Testis (tissue), 3 donors: Measurements from ENCODE around the gene STARD3. TPM values are rescaled to one million over a fixed set of nuclear protein-coding genes. Genes with fewer than 3 reads are reported as not detected.

Experiments used
- DNase-seq: peaks from one replicate; pipeline ENCODE4 v3.0.0-alpha.2; 2019
- H3K27ac ChIP-seq, 2 donors: fragments of 200-600 bp; sonication (generic); one replicate each; pipeline ENCODE4 v1.5.1; 2019
- H3K27me3 ChIP-seq: fragments of 200-600 bp; sonication (generic); one replicate; pipeline ENCODE4 v1.5.1; 2019
- H3K36me3 ChIP-seq: fragments of 200-600 bp; sonication (generic); one replicate; pipeline ENCODE4 v1.5.1; 2017; ENCODE audit warnings: low read depth; ENCODE audit errors: missing control alignments
- H3K4me1 ChIP-seq: fragments of 200-600 bp; sonication (generic); one replicate; pipeline ENCODE4 v1.5.1; 2019
- H3K4me3 ChIP-seq, 2 donors: fragments of 200-600 bp; sonication (generic); one replicate each; pipeline ENCODE4 v1.5.1; 2017 to 2019
- H3K9me3 ChIP-seq: fragments of 200-600 bp; sonication (generic); one replicate; pipeline ENCODE4 v1.5.1; 2017
- CTCF ChIP-seq, 3 experiments: fragments of 450-650 bp in 2 of 3; fragments of 200-600 bp in 1 of 3; sonication (generic) in 1 of 3; IDR thresholded peaks; one replicate each; pipeline ENCODE4 v1.5.1; 2016 to 2019; ENCODE audit warnings: antibody characterized with exemption in 3 of 3, mild to moderate bottlenecking in 2 of 3, moderate library complexity in 1 of 3
- POLR2A ChIP-seq: fragments of 450-650 bp; IDR thresholded peaks from one replicate; pipeline ENCODE4 v1.6.1; 2017; ENCODE audit warnings: antibody characterized with exemption, mild to moderate bottlenecking, moderate library complexity
- WGBS, 2 donors: methylation state at CpG; one replicate each; pipeline ENCODE4 v1.1.5; 2018; 5-methylcytosine and 5-hydroxymethylcytosine counted together
- intact Hi-C: fragments of 100-400 bp; cut with DNase I; formaldehyde crosslinking; loops from one replicate; pipeline ENCODE4 v1.15.1; 2023; ENCODE audit warnings: low total_unique reads
- polyA plus RNA-seq: library from polyadenylated mRNA; stranded (reverse); fragments of 350-450 nt; fragmentation: Illumina TruSeq; extraction: RNeasy Lipid Tissue Mini Kit (QIAGEN cat#74804); gene quantifications from one replicate; pipeline ENCODE4 v1.2.3, GENCODE V29; 2014; ENCODE audit warnings: low read depth, low replicate concordance; ENCODE audit not compliant: insufficient read depth
- total RNA-seq, 2 donors: library from RNA; depleted of rRNA; stranded (reverse); fragments of >200 nt; gene quantifications; one replicate each; pipeline ENCODE4 v1.2.3, GENCODE V29; 2016

The STARD3 gene
- total and polyA plus RNA-seq, 3 donors from 2014 or later: 102 to 352 (median 265) TPM

GRCh38 chr17:39600288-39600996 lies 36.5 kb upstream of the STARD3 start:
- H3K4me1 ChIP-seq: peaks cover 4% of the 10 kb centered on the region
- 21 to 27% methylated on average over 12 to 13 of the region's 13 CpGs for WGBS, 2 donors
- H3K27ac ChIP-seq: no peak overlapping the region
- H3K4me3 ChIP-seq: no peak overlapping the region
- H3K27me3 ChIP-seq: no peaks in the 10 kb centered on the region
- DNase-seq: no peak
- no peaks in the 10 kb centered on the region for H3K36me3 ChIP-seq
- TF ChIP-seq POLR2A (no peak), CTCF (IDR thresholded peaks at IDR 0.05) (no peak)
- H3K9me3 ChIP-seq: no peaks in the 10 kb centered on the region
- intact Hi-C loops: no loop called here

- Histone ChIP-seq H3K27ac (no peak overlapping the region), H3K4me3 (no peak overlapping the region), H3K27me3 (no peaks in the 10 kb centered on the region), H3K4me1 (peaks cover 6% of the 10 kb centered on the region), H3K36me3 (no peaks in the 10 kb centered on the region), H3K9me3 (no peaks in the 10 kb centered on the region)
- intact Hi-C loops: no loop called here
- no peak for DNase-seq
- TF ChIP-seq CTCF (IDR thresholded peaks at IDR 0.05) (no peak), POLR2A (no peak)
- 34 to 38% methylated on average over 16 to 21 of the region's 21 CpGs for WGBS, 2 donors
These were observed 35.8 kb upstream of the STARD3 start for GRCh38 chr17:39600997-39601597.

- Histone ChIP-seq H3K4me1 (peaks cover 10% of the 10 kb centered on the region), H3K4me3 (no peak overlapping the region), H3K27ac (no peak overlapping the region), H3K9me3 (no peaks in the 10 kb centered on the region), H3K27me3 (no peaks in the 10 kb centered on the region), H3K36me3 (no peaks in the 10 kb centered on the region)
- TF ChIP-seq CTCF (IDR thresholded peaks at IDR 0.05) (no peak), POLR2A (no peak)
- intact Hi-C loops: no loop called here
- DNase-seq: no peak
- WGBS, 2 donors: 63 to 64% methylated on average over 12 of the region's 12 CpGs
These were observed 35.0 kb upstream of the STARD3 start for GRCh38 chr17:39601758-39602532.

GRCh38 chr17:39602533-39603303 lies 34.2 kb upstream of the STARD3 start:
- Histone ChIP-seq H3K4me3 (no peak overlapping the region), H3K27ac (no peak overlapping the region), H3K4me1 (peaks cover 10% of the 10 kb centered on the region), H3K9me3 (no peaks in the 10 kb centered on the region), H3K36me3 (no peaks in the 10 kb centered on the region), H3K27me3 (no peaks in the 10 kb centered on the region)
- intact Hi-C loops: no loop called here
- WGBS, 2 donors: 44 to 58% methylated on average over 4 of the region's 4 CpGs
- TF ChIP-seq CTCF (IDR thresholded peaks at IDR 0.05): no peak
- no peak for TF ChIP-seq POLR2A
- no peak for DNase-seq
